GM21786 (cell line): Measurements from ENCODE around the gene CACNA2D3.

Experiments used
- ATAC-seq: cut with Tn5 transposase; IDR thresholded peaks from one replicate; pipeline ENCODE4 v1.9.1; 2021; ENCODE audit not compliant: unreplicated experiment

Gene CACNA2D3

DNA sequence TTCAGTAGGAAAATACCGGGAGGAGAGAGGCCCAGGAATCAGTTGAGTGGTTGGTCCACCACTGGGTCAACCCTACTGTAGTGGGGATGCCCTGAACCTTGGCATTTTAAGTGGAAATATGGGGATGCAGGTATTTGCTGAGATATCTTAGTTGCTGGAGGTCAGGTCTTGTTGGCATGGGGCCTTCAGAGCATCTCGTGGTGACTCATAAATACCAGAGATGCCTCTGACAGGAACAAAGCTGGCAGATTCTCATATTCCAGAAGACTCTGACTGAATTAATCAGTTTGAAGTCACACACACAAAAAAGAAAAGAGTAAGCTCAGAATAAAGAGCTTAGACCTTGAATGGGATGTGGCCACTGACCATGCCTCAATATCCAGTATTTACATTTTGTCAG is 91.6 kb downstream of the CACNA2D3 start:
- ATAC-seq, result no peak

DNA sequence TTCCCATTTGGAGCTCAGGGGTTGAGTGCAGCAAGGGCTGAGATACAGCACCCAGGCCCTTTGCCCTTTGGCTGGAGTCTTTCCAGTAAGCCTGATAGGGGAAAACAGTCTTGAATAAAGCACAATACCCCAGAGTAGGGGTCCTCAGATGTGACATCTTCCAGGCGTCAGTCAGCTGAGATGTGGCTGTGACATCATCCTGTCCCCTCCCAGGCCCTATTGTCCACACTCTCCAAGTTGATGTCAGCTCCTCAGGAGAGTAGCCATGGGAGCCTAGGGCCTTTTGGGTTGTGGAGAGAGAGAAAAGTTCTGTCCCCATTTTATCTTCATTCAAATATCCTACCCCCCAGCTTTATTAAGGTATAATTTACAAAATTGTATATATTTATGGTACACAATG is 92.5 kb downstream of the CACNA2D3 start:
- no peak for ATAC-seq

DNA sequence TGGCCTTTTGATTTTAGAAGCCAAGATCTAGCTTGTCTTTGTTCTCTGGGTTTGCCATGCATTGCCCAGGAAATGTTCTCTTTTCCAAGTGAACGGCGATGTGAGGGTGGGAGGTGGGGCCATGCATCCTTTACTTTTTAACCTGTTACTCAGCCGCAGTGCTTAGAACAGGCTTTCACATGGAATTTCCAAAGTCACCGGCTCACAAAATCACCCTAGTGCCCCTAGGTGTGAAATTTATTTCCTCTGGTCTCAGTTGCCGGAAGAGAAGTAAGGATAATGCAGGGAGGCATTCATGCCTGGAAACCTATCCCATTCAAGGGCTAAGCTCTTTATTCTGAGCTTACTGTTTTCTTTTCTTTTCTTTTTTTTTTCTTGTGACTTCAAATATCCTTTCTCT is 93.2 kb downstream of the CACNA2D3 start:
- ATAC-seq, result no peak

DNA sequence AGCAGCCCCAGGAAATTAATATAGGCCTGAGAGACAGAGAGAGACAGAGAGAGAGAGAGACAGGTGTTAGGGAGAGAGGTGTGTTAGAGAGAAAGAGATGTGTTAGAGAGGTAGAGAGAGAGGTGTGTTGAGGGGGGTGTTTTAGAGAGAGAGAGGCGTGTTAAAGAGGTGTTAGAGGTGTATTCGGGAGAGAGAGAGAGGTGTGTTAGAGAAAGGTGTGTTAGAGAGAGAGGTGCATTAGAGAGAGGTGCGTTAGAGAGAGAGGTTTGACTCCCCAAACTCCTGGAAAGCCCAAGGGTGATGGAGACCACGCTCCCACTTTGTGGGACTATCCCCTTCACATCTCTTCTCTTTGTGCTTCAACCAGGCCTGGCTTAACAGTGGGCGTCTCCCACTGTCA is 95.5 kb downstream of the CACNA2D3 start:
- no peak for ATAC-seq

DNA sequence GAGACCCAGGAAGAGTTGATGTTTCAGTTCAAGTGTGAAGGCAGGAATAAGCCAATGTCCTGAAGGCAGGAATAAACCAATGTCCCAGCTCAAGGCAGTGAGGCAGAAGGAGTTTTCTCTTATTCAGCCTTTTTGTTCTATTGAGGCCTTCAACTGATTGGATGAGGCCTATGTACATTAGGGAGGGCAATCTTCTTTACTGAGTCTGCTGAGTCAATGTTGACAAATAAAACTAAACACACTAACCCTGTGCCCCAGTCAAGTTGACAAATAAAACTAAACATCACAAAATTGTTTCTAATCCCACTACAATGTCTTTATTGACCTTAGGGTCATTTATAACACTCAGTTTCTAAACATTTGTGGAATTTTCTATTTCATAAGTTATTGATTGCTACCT is 100.0 kb downstream of the CACNA2D3 start:
- no peak for ATAC-seq

DNA sequence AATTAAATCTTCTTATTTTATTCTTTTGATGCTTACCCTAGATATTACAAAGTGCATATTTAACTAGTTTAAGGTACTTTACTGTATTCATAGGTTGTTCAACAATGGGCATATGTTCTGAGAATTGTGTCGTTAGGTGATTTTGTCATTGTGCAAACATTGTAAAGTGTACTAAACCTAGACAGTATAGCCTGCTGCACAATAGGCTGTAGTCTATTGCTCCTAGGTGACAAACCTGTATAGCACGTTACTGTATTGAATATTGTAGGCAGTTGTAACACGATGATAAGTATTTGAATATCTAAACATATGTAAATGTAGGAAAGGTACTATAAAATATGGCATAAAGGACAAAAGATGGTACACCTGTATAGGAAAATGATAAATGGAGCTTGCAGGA is 100.7 kb downstream of the CACNA2D3 start:
- no peak for ATAC-seq

DNA sequence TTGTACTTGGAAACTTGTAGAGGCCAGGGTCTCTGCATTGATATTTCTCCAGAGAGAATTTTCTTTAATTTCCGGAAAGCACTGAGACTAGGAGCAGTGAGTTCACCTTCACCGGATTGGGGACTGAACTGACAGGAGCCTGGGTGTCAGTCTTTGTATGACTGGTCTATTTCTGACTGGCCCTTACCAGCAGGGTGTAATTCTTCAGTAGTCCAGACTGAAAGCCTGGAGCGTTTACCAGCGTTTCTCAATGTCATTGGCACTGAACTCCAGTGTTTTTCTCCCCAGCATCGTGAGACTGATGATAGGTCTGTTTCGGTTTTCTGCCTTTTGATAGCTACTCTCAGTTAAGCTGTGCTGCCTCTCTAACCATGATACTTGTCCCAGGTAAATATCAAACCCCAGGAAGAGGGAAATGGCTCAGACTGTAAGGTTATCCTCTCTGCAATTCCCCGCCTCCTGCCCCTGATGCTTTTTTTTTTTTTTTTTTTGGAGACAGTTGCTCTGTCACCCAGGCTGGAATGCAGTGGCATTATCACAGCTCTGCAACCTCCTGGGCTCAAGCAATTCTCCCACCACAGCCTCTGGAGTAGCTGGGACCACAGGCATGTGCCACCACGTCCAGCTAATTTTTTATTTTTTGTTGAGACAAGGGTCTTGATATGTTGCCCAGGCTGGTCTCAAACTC is 103.6 kb downstream of the CACNA2D3 start:
- ATAC-seq, result no peak

DNA sequence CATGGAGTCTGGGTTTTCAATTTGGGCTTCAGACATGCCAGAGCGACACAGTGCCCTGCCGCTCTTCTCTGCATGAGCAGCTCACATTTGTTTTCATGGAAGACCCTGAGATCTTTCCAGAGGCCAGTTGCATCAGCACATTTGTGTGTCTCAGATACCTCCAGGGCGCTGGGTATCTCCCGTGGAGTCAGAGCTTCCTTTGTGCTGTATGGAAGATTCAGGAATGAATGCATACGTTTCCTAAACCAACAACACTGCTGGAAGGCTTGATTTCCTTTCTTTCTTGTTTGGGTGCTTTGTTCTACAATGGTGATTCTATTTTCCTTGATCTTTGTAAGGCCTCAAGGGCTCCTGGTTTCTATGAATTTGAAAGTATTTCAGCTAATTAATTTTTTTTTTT is 106.5 kb downstream of the CACNA2D3 start:
- no peak for ATAC-seq

DNA sequence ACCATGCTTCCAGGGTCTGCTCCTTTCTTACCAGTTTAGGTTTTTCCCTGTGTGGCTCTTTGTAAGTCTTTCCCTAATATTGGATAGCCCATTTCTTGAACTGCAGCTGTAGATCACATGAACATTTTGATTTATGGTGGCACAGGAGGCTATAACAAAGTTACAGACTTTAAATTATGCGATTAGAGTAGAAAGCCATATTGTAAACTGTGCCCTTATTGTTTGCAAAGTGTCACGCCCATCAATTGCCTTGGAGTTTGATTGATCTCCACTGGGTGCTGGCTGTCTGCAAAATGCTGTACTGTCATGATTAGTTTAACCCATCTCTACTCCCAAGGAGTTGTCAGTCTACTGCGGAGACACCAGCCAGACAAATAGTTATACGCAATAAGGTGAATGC is 110.3 kb downstream of the CACNA2D3 start:
- ATAC-seq, result no peak

DNA sequence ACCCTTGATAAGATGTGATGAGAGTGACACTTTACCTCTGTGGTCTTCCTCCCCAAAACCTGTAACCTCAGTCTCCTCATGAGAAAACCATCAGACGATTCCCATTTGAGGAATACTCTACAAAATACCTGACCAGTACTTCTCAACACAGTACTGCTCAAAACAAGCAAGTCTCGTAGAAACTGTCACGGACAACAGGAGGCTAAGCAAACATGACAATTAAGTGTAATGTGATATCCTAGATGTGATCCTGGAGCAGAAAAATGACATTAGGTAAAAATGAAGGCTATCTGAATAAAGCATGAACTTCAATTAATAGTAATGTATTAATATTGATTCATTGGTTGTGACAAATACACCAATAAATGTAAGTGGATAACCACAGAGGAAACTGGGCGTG is 113.6 kb downstream of the CACNA2D3 start:
- no peak for ATAC-seq

DNA sequence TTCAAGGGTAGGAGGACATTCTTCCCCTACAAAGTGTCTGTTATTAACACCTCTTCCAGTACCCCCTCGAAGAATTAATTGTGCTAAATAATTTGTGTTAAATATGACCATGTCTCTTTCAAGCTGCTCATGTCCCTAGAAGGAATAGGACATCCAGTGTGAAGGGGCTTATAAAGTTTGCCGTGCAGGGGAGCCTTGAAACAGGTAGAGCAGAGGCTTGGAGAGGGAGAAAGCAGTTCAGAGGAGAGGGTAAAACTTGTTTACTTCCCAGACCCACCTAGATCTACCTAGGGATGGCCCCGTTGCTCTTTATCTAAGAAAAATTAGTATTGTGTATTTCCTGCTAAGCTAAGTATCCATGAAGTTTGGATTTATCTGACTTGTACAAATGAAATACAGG is 114.8 kb downstream of the CACNA2D3 start:
- no peak for ATAC-seq

DNA sequence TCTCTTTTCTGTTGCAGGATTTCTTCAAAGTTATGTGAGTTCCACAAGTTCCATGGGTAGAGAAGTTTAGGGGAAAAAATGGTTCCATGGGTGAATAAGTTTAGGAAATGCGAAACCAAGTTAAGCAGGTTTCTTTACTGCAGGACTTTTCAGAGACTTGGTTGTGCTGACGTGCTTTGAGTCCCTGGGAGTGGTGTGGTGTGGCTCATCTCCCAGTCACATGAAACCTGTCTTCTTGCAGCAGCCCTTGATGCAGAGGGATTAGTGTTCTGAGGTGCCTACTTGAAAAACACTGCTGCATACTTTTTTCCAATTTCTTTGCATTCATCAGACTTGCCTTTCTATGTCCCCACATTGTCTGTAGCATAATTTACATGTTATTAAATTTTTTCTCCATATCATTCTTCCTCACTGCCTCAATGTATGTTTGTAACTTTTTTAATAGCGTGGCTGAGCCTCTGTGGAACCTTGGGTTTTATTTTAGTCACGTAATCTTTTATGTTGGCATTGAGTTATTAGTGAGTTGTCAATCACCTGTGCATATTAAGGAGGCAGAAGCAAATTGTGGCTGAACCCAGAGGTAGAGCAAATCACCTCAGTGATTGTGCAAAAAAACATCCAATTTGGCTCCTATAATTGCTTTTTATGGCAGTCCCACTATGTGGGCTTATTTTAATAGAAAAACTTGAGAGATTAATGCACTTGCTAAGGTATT is 115.6 kb downstream of the CACNA2D3 start:
- ATAC-seq, result no peak

DNA sequence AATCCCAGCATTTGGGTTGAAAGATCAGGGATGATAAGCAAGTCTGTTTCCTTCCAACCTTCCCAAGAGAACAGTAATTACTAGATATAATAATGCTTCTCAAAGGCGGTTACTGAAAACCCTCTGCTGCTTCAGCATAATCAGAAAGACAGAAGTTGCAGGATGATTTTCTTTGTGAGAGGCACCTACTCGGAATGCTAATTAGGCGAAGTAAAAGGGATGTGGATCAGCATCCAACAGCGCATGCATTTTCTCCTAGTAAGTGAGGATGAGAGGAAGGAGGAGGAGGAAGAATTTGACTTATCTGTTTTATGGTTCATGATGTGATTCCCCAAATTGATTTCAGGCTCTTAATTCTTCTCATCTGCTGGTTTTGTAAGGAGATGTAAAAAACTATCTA is 118.0 kb downstream of the CACNA2D3 start:
- ATAC-seq, result no peak

DNA sequence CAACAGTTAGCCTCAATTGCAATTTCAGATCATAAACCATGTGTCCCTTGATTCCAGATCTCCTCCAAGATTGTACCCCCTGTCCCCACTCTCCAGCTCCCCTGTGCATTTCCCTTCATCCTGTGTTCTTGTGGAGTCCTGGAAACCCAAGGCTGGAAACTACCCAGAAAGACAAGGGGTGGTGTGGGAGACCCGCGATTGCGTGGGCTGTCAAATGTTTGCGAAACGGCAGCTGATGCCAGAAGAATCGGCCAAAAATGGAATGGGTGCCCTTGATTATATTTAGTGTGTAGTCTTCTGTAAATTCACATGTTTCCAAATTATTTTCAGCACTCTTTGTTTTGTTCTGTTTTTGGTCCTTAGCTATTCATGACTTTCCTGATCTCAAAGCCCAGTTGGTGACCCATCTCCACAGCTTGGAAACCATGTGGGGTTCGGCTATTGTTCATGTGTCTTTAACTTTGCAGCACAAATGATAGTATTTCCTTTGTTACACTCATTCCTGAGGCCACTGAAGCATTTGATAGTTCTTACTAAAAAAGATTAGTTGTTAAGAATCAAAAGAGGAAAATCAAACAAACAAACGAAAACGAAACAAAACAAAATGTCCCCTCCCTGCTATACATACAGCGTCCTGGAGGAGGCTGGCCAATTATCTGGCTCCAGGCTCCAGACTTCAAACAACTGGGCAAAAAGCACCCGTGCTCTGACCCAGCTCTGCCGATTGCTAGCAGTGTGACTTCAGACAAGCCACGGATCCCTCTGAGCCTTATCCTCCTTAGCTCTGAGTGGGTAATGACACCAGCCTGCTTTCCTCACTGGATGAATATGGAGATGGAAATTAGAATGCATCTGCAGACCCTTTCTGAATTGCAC is 120.9 kb downstream of the CACNA2D3 start:
- no peak for ATAC-seq

DNA sequence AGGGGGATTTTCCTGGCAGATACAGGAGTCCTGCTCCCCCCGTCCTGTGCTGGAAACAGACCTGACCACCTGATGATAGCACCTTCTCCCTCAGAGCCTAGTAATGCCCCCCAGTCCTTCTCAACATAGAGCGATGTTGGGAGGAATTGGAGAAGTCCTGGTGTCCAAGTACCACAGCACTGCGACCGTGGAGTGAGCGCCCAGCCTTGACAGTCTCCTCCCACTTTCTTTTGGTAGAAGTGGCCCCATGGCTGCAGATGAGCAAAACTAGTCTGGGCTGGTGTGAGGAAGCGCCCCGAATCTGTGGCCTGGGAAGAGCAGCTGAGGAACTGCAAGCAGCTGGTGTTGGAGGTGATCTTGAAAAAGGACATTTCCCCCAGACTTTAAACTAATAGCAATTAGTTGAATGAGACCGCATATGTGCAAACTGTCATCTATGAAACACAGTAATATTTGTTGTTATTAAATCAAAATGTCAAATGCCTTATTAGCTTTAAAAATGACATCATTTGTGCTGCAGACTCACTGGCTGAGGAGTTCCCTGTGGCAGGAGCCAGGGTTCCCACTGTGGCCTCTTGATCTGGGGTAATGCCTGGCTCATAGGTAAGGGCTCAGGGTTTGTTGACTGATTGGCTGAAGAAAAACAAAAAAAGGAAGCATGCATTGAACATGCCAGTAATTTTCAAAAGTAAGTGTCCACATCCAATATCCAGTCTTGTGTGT is 121.8 kb downstream of the CACNA2D3 start:
- ATAC-seq, result no peak

DNA sequence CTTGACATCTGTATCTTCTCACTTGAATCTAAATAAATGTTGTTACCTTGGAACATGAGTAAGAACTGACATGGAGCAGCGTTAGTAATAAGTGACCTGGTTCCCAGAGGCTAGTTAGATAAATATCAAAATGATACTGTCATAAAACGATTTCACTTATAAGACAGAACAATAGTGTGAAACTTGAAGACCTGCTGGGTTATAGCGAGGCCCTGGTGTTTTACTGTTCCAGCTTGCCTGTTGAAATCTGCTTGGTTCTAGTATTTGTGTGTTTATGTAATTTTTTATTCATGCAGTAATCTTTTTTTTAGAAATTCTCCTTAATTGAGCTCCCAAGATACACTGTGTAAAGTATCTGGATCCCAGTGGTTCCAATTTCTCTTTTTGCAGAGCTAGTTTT is 129.4 kb downstream of the CACNA2D3 start:
- no peak for ATAC-seq

DNA sequence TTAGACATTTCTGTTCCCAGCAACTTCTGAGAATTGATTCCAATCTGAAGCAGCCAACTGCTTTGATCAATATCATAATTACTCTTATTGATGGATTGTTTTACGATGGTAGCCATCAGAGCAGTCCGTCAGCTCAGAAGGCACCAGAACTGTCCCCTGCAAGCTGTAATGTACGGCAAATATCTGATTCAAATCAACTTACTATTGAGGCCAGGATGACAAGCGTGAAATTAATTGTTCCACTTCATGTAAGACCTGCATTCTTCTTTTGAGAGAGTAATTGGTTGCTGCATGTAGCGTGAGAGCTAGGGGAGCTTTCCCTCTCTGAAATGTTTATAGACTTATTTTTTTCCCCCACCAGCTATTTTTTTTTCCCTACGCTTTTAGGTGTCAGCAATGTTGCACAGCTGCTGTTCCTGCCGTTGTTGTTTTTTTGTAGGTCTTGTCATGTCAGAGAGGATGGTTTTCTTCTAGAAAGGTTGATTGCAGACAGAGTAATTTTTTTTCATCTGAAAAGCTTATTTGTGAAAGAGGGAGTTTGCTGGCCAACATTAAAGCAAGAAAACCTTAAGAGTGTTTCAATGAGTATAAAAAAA is 134.9 kb downstream of the CACNA2D3 start:
- ATAC-seq, result no peak

DNA sequence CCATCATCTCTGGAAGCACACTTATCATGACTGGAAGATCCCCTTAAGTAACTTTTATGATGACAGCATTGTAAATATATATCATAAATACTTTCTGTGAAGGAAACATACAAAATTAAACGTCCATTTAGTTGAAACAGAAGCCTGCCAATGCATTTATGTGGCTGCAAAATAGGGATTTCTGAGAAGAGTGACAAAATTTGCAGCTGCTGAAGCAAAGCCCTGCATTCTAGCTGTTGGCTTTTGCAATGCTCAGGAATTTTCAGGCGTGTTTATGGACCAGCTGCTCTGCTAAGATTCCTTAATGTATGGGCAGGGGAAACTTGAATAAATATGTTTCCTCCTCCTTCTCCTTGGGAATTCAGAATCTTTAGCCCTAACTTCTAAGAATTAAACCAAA is 137.3 kb downstream of the CACNA2D3 start:
- no peak for ATAC-seq

DNA sequence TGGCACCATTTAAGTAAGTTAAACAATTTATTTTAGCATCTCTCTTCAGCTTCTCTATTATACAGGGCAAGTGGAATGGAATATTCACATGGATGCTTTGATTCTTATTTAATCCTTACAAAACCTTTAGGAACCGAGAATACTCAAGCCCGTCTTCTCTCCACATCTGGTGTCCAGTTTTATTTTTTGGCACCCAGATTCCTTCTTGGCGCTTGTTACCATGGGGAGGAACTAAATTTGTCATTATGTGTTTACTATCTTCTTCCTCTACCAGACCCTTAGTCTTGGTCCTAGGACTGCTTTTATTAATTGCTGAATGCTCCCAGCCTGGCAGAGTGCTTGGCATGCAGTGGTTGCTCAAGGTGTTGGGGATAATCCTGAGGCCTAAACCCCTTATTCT is 138.8 kb downstream of the CACNA2D3 start:
- ATAC-seq, result no peak

DNA sequence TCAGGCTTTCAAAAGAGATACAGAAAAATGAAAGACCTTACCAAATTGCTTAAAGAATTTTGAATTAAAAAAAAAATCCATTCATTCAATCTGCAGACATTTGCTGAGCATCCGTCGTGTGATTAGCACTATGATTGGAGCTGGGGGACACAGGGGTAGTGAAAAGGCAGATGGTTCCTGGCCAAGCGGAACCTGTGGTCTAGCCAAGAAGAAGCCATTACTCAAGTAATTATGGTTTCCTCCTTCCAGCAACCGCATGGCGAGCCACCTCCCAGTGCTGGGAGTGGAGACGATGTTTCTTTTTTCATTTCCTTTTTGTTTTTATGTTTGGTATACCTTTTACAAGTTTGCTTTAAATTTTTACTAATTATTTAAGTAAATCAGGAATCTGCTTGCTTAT is 140.2 kb downstream of the CACNA2D3 start:
- no peak for ATAC-seq

DNA sequence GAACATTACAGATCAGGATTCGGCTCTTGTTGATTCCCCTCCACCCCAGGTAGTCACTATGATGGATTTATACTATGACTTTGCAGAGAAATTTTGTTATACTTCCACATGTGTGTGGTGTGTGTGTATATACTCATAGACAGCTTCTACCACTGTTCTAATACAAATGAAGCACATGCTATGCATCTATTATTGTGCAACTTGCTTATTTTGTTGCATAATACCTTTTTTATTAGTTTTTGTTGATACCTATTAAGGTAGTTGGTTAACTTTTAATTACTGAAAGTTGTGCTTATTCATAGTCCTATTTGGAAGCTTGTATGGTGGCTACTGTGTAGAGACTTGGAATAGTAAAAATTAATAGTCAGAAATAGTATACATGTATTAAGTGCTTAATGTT is 140.6 kb downstream of the CACNA2D3 start:
- no peak for ATAC-seq
